GM12878 (cell line): ENCODE measurements around the gene AGBL5. TPM values are rescaled to one million over a fixed set of nuclear protein-coding genes. Genes with fewer than 3 reads are reported as not detected.
A peak's percentile ranks its signal among the peaks of the same experiment; 100 is the strongest.

Source experiments
- ATF7 ChIP-seq: fragments of 450-650 bp; IDR thresholded peaks from 2 replicates; pipeline ENCODE4 v1.6.1; 2016; ENCODE audit warnings: low read depth, mild to moderate bottlenecking
- CREB1 ChIP-seq: IDR thresholded peaks from 2 replicates; pipeline ENCODE4 v1.6.1; 2012; ENCODE audit warnings: low read depth, mild to moderate bottlenecking, inconsistent platforms
- CREM ChIP-seq: IDR thresholded peaks from 2 replicates; pipeline ENCODE4 v1.6.1; 2014; ENCODE audit warnings: antibody characterized with exemption, low read depth
- JUNB ChIP-seq: IDR thresholded peaks from 2 replicates; pipeline ENCODE4 v1.6.1; 2016; ENCODE audit warnings: antibody characterized with exemption, mild to moderate bottlenecking
- PKNOX1 ChIP-seq: fragments of 450-650 bp; IDR thresholded peaks from 2 replicates; pipeline ENCODE4 v1.6.1; 2016; ENCODE audit warnings: mild to moderate bottlenecking
- REST ChIP-seq: IDR thresholded peaks from 2 replicates; pipeline ENCODE4 v1.6.1; 2012; ENCODE audit warnings: mild to moderate bottlenecking, low read depth, low read length
- RFX5 ChIP-seq: IDR thresholded peaks from 2 replicates; pipeline ENCODE4 v1.6.1; 2011; ENCODE audit warnings: low read depth, low read length, improper control_type of control experiment
- SPI1 ChIP-seq: IDR thresholded peaks from 2 replicates; pipeline ENCODE4 v1.6.1; 2011; ENCODE audit warnings: low read depth, mild to moderate bottlenecking, low read length, moderate library complexity, borderline replicate concordance; ENCODE audit not compliant: insufficient read depth
- SUPT20H ChIP-seq: IDR thresholded peaks from 2 replicates; pipeline ENCODE4 v1.6.1; 2011; ENCODE audit warnings: low read depth, mild to moderate bottlenecking, low read length, moderate library complexity, borderline replicate concordance; ENCODE audit not compliant: control insufficient read depth
- SUZ12 ChIP-seq: fragments of 200-600 bp; sonication (generic); IDR thresholded peaks from one replicate; pipeline ENCODE4 v1.6.1; 2018; ENCODE audit warnings: antibody characterized with exemption, mild to moderate bottlenecking; ENCODE audit not compliant: unreplicated experiment
- WRNIP1 ChIP-seq: IDR thresholded peaks from 2 replicates; pipeline ENCODE4 v1.6.1; 2011; ENCODE audit warnings: low read depth, low read length, improper control_type of control experiment, borderline replicate concordance
- ZBTB40 ChIP-seq: fragments of 450-650 bp; IDR thresholded peaks from 2 replicates; pipeline ENCODE4 v1.6.1; 2016; ENCODE audit warnings: mild to moderate bottlenecking, moderate library complexity, borderline replicate concordance
- ZNF384 ChIP-seq: IDR thresholded peaks from 2 replicates; pipeline ENCODE4 v1.6.1; 2012; ENCODE audit warnings: low read depth, mild to moderate bottlenecking, low read length, improper control_type of control experiment, borderline replicate concordance
- ZNF592 ChIP-seq: fragments of 450-650 bp; IDR thresholded peaks from 2 replicates; pipeline ENCODE4 v1.6.1; 2017; ENCODE audit warnings: mild to moderate bottlenecking, moderate library complexity
- polyA plus RNA-seq, 11 experiments: library from polyadenylated mRNA; depleted of rRNA in 4 of 11; unstranded in 6 of 11; stranded (reverse) in 5 of 11; fragments of >200 nt; fragmentation: Nextera tagmentation in 4 of 11; fragmentation: Illumina TruSeq in 1 of 11; extraction: Ambion mirVana in 4 of 11; extraction: Trizol in 1 of 11; gene quantifications; 1 replicate in 1 of 11; 2 replicates in 10 of 11; pipeline versions ENCODE4 v1.2.1 to v1.2.3, GENCODE V29; 2011 to 2016; ENCODE audit warnings: inconsistent platforms in 2 of 11, missing spikeins in 2 of 11, low read depth in 1 of 11
- total RNA-seq, 4 experiments: library from RNA; depleted of rRNA in 3 of 4; stranded (reverse); fragments of >200 nt in 3 of 4; fragmentation: Illumina TruSeq in 1 of 4; extraction: Trizol in 1 of 4; gene quantifications; 2 replicates each; pipeline versions ENCODE4 v1.2.1 to v1.2.3, GENCODE V29; 2013 to 2021

AGBL5 gene
- total and polyA plus RNA-seq, 10 of the 15 experiments (the other 5 are each of a cell fraction or from before 2014, with no cell fraction given): 1.9 to 28.5 (median 19.5) TPM

- TF ChIP-seq REST: no peak
- peak; percentile 84 for TF ChIP-seq ATF7
- no peak for TF ChIP-seq RFX5
- TF ChIP-seq PKNOX1: peak; percentile 42; the same call in 1 of the 2 replicates
- no peak for TF ChIP-seq ZBTB40
- no peak for TF ChIP-seq WRNIP1
- TF ChIP-seq CREB1: peak; percentile 46; the same call in 1 of the 2 replicates
- peak; percentile 41; the same call in 1 of the 2 replicates for TF ChIP-seq CREM
- TF ChIP-seq ZNF592: no peak
- TF ChIP-seq JUNB: no peak
- TF ChIP-seq SUZ12: no peak
- no peak for TF ChIP-seq SUPT20H
- no peak for TF ChIP-seq ZNF384
- peak; percentile 93 for TF ChIP-seq SPI1
Observed at GRCh38 chr2:27042159-27042661, 9.3 kb upstream of the AGBL5 start (continued).
